ENCODE results near the gene RTBDN. TPM values are rescaled to one million over a fixed set of nuclear protein-coding genes. Genes with fewer than 3 reads are reported as not detected.

Gene RTBDN
- polyA plus RNA-seq, 3 donors, result 0.14 TPM; not detected in 2

- no peak for DNase-seq (ENCODE audit: extremely low read depth in 1 of 11, low read depth in 9 of 11, low spot score in 4 of 11)
Measured at GRCh38 chr19:12786141-12786870, 48.1 kb downstream of the RTBDN start.

DNA sequence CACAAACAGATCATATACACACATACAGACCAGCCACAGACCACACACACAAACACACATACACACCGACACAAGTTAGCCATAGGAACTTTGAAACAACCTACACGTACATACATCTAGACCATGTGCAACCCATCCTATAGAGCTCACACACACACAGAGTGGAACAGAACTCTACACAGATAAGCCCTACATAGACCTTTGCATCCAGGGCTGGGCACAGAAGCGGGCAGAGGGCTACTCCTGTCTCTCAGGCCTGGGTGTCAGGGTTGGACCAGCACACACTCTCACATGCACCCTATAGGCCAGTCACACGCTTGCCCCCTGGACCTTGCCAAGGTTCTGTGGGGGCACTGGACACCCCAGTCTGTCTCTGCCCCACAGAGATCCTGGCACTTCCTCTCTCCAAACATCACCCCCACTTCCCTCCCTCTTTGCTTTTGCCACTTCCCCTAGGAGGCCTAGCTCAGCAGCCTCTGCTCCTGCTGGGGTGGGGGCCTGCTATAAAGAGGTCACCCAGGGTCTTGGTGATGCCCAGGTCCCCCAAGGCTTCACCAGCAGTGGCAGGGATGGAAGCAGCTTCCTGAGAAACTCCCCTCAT lies 48.8 kb downstream of the RTBDN start:
- DNase-seq (ENCODE audit: extremely low read depth in 1 of 11, low read depth in 9 of 11, low spot score in 4 of 11), result no peak

DNA sequence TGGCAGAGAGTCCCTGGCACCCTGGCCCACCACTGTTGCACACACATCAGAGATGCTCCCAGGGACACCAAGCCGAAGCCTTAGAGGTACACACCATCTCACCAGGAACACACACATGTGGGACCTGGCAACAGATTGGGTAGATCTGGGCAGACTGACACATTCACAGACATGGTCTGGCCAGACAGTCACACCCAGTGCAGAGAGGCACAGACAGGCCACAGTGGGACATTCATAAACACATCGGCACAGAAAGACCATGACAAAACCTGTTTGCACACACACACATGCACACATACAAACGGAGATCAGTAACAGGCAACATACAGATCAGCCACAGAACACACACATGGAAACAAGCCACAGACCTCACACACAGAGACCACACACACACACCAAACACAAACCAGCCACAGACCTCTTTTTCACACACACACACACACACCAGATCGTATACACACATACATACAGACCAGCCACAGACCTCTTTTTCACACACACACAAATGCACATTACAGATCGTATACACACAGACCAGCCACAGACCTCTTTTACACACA lies 49.4 kb downstream of the RTBDN start:
- no peak for DNase-seq (ENCODE audit: extremely low read depth in 1 of 11, low read depth in 9 of 11, low spot score in 4 of 11)

GRCh38 chr19:12784394-12784870 lies 49.9 kb downstream of the RTBDN start:
- DNase-seq (ENCODE audit: extremely low read depth in 1 of 11, low read depth in 9 of 11, low spot score in 4 of 11), result no peak

DNA sequence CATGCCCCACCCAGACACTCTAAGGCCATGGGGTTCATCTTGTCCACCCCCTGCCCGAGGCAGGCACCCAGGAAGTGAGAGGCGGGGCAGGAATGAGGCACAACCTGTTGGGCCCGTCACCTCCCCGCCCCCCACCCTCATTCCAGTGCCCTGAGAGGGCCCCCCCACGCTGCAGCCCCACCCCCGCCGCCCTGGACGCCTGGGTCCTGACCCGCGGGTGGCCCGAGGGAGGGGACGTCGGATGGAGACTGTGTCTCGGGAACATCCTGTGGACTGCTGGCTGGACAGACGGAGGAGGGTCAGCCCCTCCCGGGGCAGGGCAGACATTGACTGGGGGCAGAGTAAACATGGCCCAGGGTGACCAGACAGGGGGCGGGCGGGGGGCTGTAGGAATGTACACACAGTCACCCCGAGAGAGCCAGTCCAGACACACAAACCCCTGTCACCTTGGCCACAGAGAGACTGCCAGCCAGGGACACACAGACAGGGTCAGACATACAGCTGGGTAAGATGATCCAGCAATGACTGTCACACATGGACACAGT lies 50.5 kb downstream of the RTBDN start:
- no peak for DNase-seq (ENCODE audit: extremely low read depth in 1 of 11, low read depth in 9 of 11, low spot score in 4 of 11)

DNA sequence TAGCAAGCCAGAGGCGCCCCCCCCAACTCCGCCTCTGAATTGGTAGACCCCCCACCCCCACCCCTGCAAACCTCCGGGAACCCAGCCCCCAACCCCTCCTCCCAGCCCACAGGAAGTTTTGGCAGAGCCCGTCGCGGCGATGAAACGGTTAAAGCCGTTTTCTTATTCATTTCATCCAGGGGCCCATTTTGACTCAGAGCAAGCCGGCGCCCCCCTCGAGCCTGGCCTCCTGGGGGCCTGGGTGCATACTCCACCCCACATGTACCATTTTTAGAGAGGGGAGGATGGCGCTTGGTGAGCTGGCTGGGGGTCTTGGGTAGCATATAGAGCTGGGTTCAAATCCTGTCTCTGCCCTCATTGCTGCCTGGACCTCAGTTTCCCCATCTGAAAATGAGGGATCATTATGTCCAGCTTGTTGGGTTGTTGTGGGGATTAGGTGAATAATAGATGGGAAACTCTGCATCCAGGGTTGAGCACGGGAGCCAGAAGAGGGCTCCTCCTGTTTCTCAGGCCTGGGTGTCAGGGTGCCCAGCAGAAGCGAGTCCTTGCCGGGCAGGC lies 51.0 kb downstream of the RTBDN start:
- DNase-seq (ENCODE audit: extremely low read depth in 1 of 11, low read depth in 9 of 11, low spot score in 4 of 11), result no peak

DNA sequence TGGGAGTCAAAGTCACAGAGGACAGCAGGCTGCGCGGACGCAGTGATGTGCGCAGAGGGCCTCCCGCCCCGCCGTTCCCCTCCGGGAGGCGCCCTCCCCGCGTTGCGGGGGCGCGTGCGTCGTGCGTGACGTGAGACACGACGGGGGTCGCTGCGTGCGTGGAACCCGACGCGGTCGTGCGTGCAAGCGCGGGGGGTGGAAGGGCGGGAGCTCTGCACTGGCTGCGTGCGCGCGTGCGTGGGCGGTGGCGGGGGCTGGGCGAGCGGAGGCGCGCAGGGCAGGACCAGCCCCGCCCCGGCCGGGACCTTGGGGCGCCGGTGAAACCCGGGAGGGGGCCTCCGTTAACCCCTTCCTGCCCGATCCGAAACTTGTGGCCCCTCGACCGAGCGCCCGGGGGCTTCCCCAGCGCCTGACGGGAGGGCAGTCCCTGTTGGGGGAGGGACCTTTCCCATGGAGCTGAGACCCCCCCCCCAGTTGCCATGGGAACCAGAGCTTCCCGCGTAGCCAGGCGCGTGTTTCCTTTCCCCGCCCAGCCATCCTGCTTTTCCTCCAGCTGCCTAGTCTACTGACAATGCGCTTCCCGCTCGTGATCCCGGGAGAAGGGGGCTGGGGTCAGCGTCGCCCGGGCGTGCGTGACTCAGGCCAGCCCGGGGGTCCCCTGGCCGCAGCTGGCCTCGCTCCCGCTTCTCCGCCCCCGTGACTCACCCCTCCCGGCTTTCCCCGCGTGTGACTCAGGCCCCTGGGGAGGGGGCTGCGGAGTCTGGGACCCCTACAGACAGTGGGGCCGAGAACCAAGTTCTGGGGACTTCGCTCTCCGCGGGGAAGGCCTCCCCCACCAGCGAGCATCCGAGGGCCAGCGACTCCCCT lies 51.7 kb downstream of the RTBDN start:
- DNase-seq (ENCODE audit: extremely low read depth in 1 of 11, low read depth in 9 of 11, low spot score in 4 of 11), result peak in 1 of 11 donors; percentile 81

GRCh38 chr19:12782174-12782423 lies 52.3 kb downstream of the RTBDN start:
- DNase-seq (ENCODE audit: extremely low read depth in 1 of 11, low read depth in 9 of 11, low spot score in 4 of 11), result no peak

- no peak for DNase-seq (ENCODE audit: extremely low read depth in 1 of 11, low read depth in 9 of 11, low spot score in 4 of 11)
Measured at GRCh38 chr19:12779162-12779993, 55.0 kb downstream of the RTBDN start.

DNA sequence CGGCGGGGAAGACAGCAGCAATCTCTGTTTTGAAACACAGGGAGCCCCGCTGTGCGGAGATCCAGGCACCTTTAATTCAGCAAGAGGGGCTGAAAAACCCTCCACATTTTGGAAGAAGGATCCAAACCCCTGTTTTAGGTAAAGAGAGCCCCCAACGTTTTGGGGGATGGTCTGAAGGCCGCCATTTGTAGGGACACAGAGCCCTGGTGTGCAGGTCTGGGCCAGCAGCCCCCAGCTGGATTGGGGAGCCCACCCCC lies 55.5 kb downstream of the RTBDN start:
- DNase-seq (ENCODE audit: extremely low read depth in 1 of 11, low read depth in 9 of 11, low spot score in 4 of 11), result no peak

DNA sequence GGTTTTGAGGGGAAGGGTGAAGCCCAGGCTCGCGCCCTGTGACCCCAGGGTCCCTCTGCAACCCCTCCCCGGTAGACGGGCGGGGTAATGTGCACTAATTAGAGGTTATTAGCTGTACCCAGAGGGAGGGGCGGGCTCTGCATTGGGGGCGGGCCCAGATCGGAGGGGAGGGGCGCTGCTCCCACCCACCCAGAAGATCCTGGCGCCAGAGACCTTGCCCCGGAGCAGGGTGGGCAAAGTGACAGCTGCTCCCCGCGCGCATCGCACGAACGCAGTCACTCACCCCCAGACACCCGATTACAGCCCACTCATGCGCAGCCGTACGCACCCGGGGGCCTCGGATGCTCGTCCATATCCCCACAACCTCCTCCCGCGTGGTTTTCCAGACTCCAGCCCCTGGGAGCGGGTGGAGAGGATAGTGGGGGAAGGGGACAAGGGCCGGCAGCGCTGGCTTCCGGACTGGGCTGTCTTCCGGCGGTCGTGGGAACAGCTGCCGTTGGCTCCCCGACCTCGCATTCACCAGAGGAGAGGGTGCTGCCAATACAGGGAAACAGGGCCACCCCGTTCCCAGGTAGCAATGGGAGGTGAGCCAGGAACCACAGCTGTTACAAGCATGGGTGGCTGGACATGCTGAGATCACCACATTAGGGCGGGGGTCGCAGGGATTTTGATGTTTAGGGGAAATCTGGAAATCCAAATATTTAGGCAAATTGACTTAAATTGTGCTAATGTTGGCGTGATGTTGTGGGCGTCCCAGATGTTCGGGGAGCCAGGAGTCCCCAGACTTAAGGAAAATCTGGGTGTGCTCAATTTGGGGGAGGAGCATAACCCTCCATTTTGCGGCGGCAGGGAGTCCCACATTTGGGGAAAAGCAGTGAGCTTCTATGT lies 56.1 kb downstream of the RTBDN start:
- no peak for DNase-seq (ENCODE audit: extremely low read depth in 1 of 11, low read depth in 9 of 11, low spot score in 4 of 11)

- no peak for DNase-seq (ENCODE audit: extremely low read depth in 1 of 11, low read depth in 9 of 11, low spot score in 4 of 11)
Measured at GRCh38 chr19:12777217-12778016, 57.0 kb downstream of the RTBDN start.

Other genes with a start within 250 kb of the RTBDN start
- 1 to 10 TPM; 4.3 to 5.0 (median 4.4) TPM for gene ZNF490, start 223.8 kb downstream of the RTBDN start, polyA plus RNA-seq (ENCODE audit: insufficient read length in 3 of 3)
- gene ZNF791, start 223.7 kb downstream of the RTBDN start, polyA plus RNA-seq (ENCODE audit: insufficient read length in 3 of 3), result 10 to 100 TPM; 20.0 to 26.8 (median 26.7) TPM
- 10 to 100 TPM; 28.6 to 38.1 (median 31.5) TPM for gene MAN2B1, start 167.8 kb downstream of the RTBDN start, polyA plus RNA-seq (ENCODE audit: insufficient read length in 3 of 3)
- 10 to 100 TPM; 13.7 to 26.0 (median 17.8) TPM for gene WDR83, start 167.8 kb downstream of the RTBDN start, polyA plus RNA-seq (ENCODE audit: insufficient read length in 3 of 3)
- 100 to 1,000 TPM in 1 of 3 donors, 10 to 100 TPM in 2; 68.5 to 103 (median 83.0) TPM for gene DHPS, start 152.7 kb downstream of the RTBDN start, polyA plus RNA-seq (ENCODE audit: insufficient read length in 3 of 3)
- under 1 TPM in 2 of 3 donors, not detected in 1; 0.45 to 0.55 TPM for gene GNG14, start 146.6 kb downstream of the RTBDN start, polyA plus RNA-seq (ENCODE audit: insufficient read length in 3 of 3)
- gene FBXW9, start 137.9 kb downstream of the RTBDN start, polyA plus RNA-seq (ENCODE audit: insufficient read length in 3 of 3), result 10 to 100 TPM; 12.2 to 17.0 (median 15.1) TPM
- 10 to 100 TPM; 66.7 to 81.9 (median 79.3) TPM for gene TNPO2, start 110.6 kb downstream of the RTBDN start, polyA plus RNA-seq (ENCODE audit: insufficient read length in 3 of 3)
- gene TRIR, start 99.9 kb downstream of the RTBDN start, polyA plus RNA-seq (ENCODE audit: insufficient read length in 3 of 3), result 100 to 1,000 TPM; 150 to 204 (median 184) TPM
- gene GET3, start 97.1 kb downstream of the RTBDN start, polyA plus RNA-seq (ENCODE audit: insufficient read length in 3 of 3), result 10 to 100 TPM; 76.6 to 94.6 (median 82.7) TPM
- under 1 TPM; 0.08 to 0.13 (median 0.09) TPM for gene BEST2, start 82.8 kb downstream of the RTBDN start, polyA plus RNA-seq (ENCODE audit: insufficient read length in 3 of 3)
- gene HOOK2, start 59.0 kb downstream of the RTBDN start, polyA plus RNA-seq (ENCODE audit: insufficient read length in 3 of 3), result 10 to 100 TPM; 43.8 to 89.3 (median 56.4) TPM
- gene JUNB, start 43.1 kb downstream of the RTBDN start, polyA plus RNA-seq (ENCODE audit: insufficient read length in 3 of 3), result 10 to 100 TPM; 32.8 to 50.1 (median 44.2) TPM
- gene PRDX2, start 32.8 kb downstream of the RTBDN start, polyA plus RNA-seq (ENCODE audit: insufficient read length in 3 of 3), result 100 to 1,000 TPM; 283 to 360 (median 327) TPM
- 1 to 10 TPM; 4.7 to 9.0 (median 6.7) TPM for gene THSD8, start 32.5 kb downstream of the RTBDN start, polyA plus RNA-seq (ENCODE audit: insufficient read length in 3 of 3)
- gene RNASEH2A, start 28.0 kb downstream of the RTBDN start, polyA plus RNA-seq (ENCODE audit: insufficient read length in 3 of 3), result 10 to 100 TPM; 29.4 to 44.1 (median 34.0) TPM
- 1 to 10 TPM; 1.0 to 1.3 (median 1.1) TPM for gene MAST1, start 3.9 kb upstream of the RTBDN start, polyA plus RNA-seq (ENCODE audit: insufficient read length in 3 of 3)
- gene DNASE2, start 46.9 kb upstream of the RTBDN start, polyA plus RNA-seq (ENCODE audit: insufficient read length in 3 of 3), result 10 to 100 TPM; 10.2 to 12.6 (median 11.7) TPM
- gene KLF1, start 52.6 kb upstream of the RTBDN start, polyA plus RNA-seq (ENCODE audit: insufficient read length in 3 of 3), result under 1 TPM; 0.27 to 0.59 (median 0.32) TPM
- 10 to 100 TPM; 31.9 to 38.3 (median 33.4) TPM for gene GCDH, start 56.6 kb upstream of the RTBDN start, polyA plus RNA-seq (ENCODE audit: insufficient read length in 3 of 3)
- gene SYCE2, start 84.7 kb upstream of the RTBDN start, polyA plus RNA-seq (ENCODE audit: insufficient read length in 3 of 3), result 1 to 10 TPM; 3.0 to 4.5 (median 3.1) TPM
- 10 to 100 TPM; 41.2 to 58.6 (median 52.8) TPM for gene FARSA, start 99.1 kb upstream of the RTBDN start, polyA plus RNA-seq (ENCODE audit: insufficient read length in 3 of 3)
- gene CALR, start 104.0 kb upstream of the RTBDN start, polyA plus RNA-seq (ENCODE audit: insufficient read length in 3 of 3), result 100 to 1,000 TPM; 842 to 975 (median 894) TPM
- gene RAD23A, start 111.3 kb upstream of the RTBDN start, polyA plus RNA-seq (ENCODE audit: insufficient read length in 3 of 3), result 10 to 100 TPM; 63.4 to 87.5 (median 85.0) TPM
- 10 to 100 TPM; 27.4 to 45.9 (median 40.6) TPM for gene GADD45GIP1, start 122.6 kb upstream of the RTBDN start, polyA plus RNA-seq (ENCODE audit: insufficient read length in 3 of 3)
- gene DAND5, start 135.0 kb upstream of the RTBDN start, polyA plus RNA-seq (ENCODE audit: insufficient read length in 3 of 3), result under 1 TPM in 2 of 3 donors, not detected in 1; 0.07 to 0.18 TPM
- gene NFIX, start 160.9 kb upstream of the RTBDN start, polyA plus RNA-seq (ENCODE audit: insufficient read length in 3 of 3), result 10 to 100 TPM; 12.0 to 21.6 (median 21.3) TPM

Measured in renal cortex interstitium (tissue), 11 donors.